GM12891 (cell line): ENCODE results near the gene MRPL33.

Experiments used
- POLR2A ChIP-seq: IDR thresholded peaks from 2 replicates; pipeline ENCODE4 v1.6.1; 2011; ENCODE audit warnings: low read depth, low read length, control low read depth
- POLR2AphosphoS5 ChIP-seq: IDR thresholded peaks from 2 replicates; pipeline ENCODE4 v1.6.1; 2011; ENCODE audit warnings: low read depth, low read length, control low read depth
- POU2F2 ChIP-seq: IDR thresholded peaks from 2 replicates; pipeline ENCODE4 v1.6.1; 2011; ENCODE audit warnings: low read depth, mild to moderate bottlenecking, control low read depth, low read length, moderate library complexity
- SPI1 ChIP-seq: IDR thresholded peaks from 2 replicates; pipeline ENCODE4 v1.6.1; 2011; ENCODE audit warnings: low read depth, low read length, control low read depth
- TAF1 ChIP-seq: IDR thresholded peaks from 2 replicates; pipeline ENCODE4 v1.6.1; 2011; ENCODE audit warnings: low read depth, low read length, control low read depth

DNA sequence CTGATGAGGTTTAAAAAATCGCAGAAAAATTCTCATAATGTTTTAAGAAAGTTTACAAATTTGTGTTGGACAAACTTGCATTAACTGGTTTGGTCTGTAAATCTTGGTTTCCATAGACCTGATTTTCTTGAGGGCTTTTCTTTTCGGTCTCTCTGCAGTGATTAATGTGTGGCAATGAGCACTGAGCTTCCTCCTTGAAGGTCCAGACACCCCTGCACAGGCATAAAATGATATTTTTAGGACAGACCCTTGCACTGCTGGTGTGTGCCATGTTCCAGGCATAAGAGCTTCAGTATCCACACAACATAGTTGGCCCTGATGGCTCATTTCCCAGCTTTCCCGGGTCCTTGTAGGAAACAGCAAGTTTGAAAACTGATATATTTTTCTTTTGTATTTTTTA lies 33.7 kb downstream of the MRPL33 start:
- TF ChIP-seq POLR2A = no peak
- no peak for TF ChIP-seq POLR2AphosphoS5
- no peak for TF ChIP-seq POU2F2
- no peak for TF ChIP-seq TAF1
- TF ChIP-seq SPI1 = no peak
